PFSK-1 (cell line): ENCODE measurements around the gene LDAH.

Source experiments
- FOXP2 ChIP-seq: optimal IDR thresholded peaks from 2 replicates; pipeline ENCODE3; 2011; ENCODE audit warnings: borderline replicate concordance, control low read depth, inconsistent platforms; ENCODE audit not compliant: insufficient read depth; ENCODE audit errors: extremely low read length, extremely low read depth
- POLR2AphosphoS5 ChIP-seq: IDR thresholded peaks from 2 replicates; pipeline ENCODE4 v1.6.1; 2012; ENCODE audit warnings: low read depth, mild to moderate bottlenecking, control low read depth, low read length, moderate library complexity
- REST ChIP-seq, 2 experiments: IDR thresholded peaks; 2 replicates each; pipeline versions ENCODE4 v1.6.1 to v1.8.0; 2011 to 2012; ENCODE audit warnings: low read depth in 2 of 2, low read length in 2 of 2, control low read depth in 1 of 2, inconsistent platforms in 1 of 2, mild to moderate bottlenecking in 1 of 2, moderate library complexity in 1 of 2; ENCODE audit not compliant: insufficient read depth in 1 of 2
- SIN3A ChIP-seq: IDR thresholded peaks from 2 replicates; pipeline ENCODE4 v1.6.1; 2012; ENCODE audit warnings: mild to moderate bottlenecking, low read length, moderate library complexity, borderline replicate concordance; ENCODE audit not compliant: insufficient read depth
- TAF1 ChIP-seq: IDR thresholded peaks from 2 replicates; pipeline ENCODE4 v1.6.1; 2012; ENCODE audit warnings: low read length, control low read depth, borderline replicate concordance; ENCODE audit not compliant: insufficient read depth

LDAH gene

GRCh38 chr2:20635113-20635510, 187.8 kb downstream of the LDAH start:
- TF ChIP-seq POLR2AphosphoS5 (no peak), FOXP2 (no peak), TAF1 (no peak), SIN3A (no peak), REST (IDR thresholded peaks at IDR 0.05; ENCODE audit: insufficient read depth in 1 of 2, low read depth in 2 of 2, low read length in 2 of 2) (no peak)

- TF ChIP-seq FOXP2 (no peak), SIN3A (no peak), REST (IDR thresholded peaks at IDR 0.05; ENCODE audit: insufficient read depth in 1 of 2, low read depth in 2 of 2, low read length in 2 of 2) (no peak), POLR2AphosphoS5 (no peak), TAF1 (no peak)
Observed at GRCh38 chr2:20634507-20635112, 188.3 kb downstream of the LDAH start.
